Occipital lobe (tissue), 2 donors: ENCODE results near the gene EBI3. TPM values are rescaled to one million over a fixed set of nuclear protein-coding genes. Genes with fewer than 3 reads are reported as not detected.
"Not testable (repeated sequence)": the region's sequence is repeated elsewhere in the genome, so short reads cannot be mapped to it uniquely, and the experiment has no call there.

Experiments
- DNase-seq: peaks from one replicate; lab custom pipeline; 2025; lab: John Stamatoyannopoulos, UW
- total RNA-seq: library from RNA; depleted of rRNA; stranded (reverse); fragments of >200 nt; gene quantifications from one replicate; pipeline ENCODE4 v1.2.3, GENCODE V29; 2014

Gene EBI3
- total RNA-seq, 1 donor from 2014 or later = 0.47 TPM

GRCh38 chr19:4278010-4278409 is 48.7 kb downstream of the EBI3 start:
- no peak for DNase-seq

DNA sequence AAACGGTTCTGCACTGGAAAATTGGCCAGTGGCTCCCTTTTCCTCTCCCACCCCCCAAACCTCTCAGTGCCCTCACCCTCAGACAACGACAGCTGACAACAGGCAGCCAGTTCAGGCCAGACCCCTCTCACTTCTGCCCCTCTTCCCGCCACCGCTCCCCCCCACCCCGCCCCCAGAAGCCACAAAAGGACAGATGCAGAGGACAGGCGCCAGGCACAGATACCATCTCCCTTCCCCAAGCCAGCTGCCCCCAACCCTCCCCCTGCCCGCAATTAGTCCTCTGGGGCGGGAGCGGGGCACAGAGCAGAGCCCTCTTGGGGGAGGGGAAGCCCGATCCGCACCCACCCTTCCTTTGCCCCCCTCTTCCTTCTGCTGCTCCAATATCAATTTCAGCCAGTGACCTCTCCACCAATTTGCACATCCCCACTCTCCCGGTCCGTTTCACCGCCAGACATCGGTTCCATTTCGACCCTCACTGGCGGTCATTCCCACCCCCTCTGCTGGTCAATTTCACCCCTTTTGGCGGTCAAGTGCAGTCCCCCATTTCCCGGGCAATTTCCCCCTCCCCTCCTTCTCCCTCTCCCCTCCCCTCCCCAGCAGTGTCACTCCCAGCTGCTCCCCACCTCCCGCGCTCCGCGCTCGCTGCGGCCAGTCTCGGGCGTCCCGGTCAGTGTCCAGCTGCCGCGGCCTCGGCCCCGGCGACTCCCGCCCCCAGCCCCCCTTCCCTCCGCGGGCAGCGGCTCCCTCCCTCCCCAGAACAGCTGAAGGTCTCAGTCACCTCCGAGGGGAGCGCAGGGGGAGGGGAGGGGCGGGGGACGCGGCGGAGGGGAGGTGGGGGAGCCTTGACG is 49.3 kb downstream of the EBI3 start, which contains the start of gene SHD:
Gene SHD (plus strand): TSS at position 848 of the 848 bp plus-strand sequence. CDS start 798 bp downstream, outside the sequence.
- DNase-seq = no peak

GRCh38 chr19:4279267-4279529 is 49.9 kb downstream of the EBI3 start:
- DNase-seq = no peak

- DNase-seq = no peak
These were observed 50.5 kb downstream of the EBI3 start for GRCh38 chr19:4279530-4280422.

- DNase-seq = no peak
These were observed 55.0 kb downstream of the EBI3 start for GRCh38 chr19:4284176-4284958.

DNA sequence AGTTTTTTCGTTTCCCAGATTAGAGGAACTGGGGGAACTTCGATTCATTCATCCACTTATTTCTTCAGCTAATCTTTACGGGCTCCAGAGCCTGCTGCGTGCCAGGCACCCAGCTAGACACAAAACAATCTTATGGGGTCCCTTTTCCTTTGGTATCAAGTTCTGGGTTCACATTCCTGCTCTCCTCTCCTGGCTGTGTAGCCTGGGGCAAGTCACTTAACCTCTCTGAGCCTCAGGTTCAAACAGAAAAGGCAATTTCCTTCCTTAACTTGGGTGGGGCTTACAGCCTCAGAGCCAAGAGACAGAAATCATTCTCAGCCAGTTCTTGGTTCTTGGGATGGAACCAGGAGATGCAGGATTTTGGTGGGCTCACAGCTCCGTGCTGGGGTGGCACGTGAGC is 55.7 kb downstream of the EBI3 start:
- no peak for DNase-seq

DNA sequence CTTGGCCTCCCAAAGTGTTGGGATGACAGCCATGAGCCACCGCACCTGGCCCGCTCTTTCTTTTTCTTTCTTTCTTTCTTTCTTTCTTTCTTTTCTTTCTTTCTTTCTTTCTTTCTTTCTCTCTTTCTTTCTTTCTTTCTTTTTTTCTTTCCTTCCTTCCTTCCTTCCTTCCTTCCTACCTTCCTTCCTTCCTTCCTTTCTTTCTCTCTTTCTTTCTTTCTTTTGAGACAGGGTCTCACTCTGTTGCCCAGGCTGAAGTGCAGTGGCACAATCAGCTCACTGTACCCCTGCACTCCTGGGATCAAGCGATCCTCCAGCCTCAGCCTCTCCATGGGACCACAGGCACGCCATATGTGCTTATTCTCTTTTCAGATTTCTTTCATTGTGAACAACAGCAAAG is 56.8 kb downstream of the EBI3 start:
- not testable (repeated sequence) for DNase-seq

Other genes with a start within 250 kb of the EBI3 start
- 2,019 TPM for gene EEF2, start 244.1 kb upstream of the EBI3 start, total RNA-seq
- gene PIAS4, start 221.8 kb upstream of the EBI3 start, total RNA-seq = 22.5 TPM
- gene ZBTB7A, start 162.6 kb upstream of the EBI3 start, total RNA-seq = 2.0 TPM
- 61.3 TPM for gene MAP2K2, start 105.4 kb upstream of the EBI3 start, total RNA-seq
- not detected for gene CREB3L3, start 75.9 kb upstream of the EBI3 start, total RNA-seq
- gene SIRT6, start 47.0 kb upstream of the EBI3 start, total RNA-seq = 8.7 TPM
- gene ANKRD24, start 46.8 kb upstream of the EBI3 start, total RNA-seq = 16.4 TPM
- gene YJU2, start 17.6 kb downstream of the EBI3 start, total RNA-seq = 16.2 TPM
- gene SHD, start 49.7 kb downstream of the EBI3 start, total RNA-seq = 0.94 TPM
- gene TMIGD2, start 72.9 kb downstream of the EBI3 start, total RNA-seq = 2.7 TPM
- gene FSD1, start 75.1 kb downstream of the EBI3 start, total RNA-seq = 28.4 TPM
- 2.8 TPM for gene STAP2, start 109.3 kb downstream of the EBI3 start, total RNA-seq
- 11.5 TPM for gene MPND, start 114.0 kb downstream of the EBI3 start, total RNA-seq
- gene SH3GL1, start 171.0 kb downstream of the EBI3 start, total RNA-seq = 15.3 TPM
- 6.2 TPM for gene CHAF1A, start 173.1 kb downstream of the EBI3 start, total RNA-seq
- gene UBXN6, start 228.3 kb downstream of the EBI3 start, total RNA-seq = 54.7 TPM
- 32.8 TPM for gene HDGFL2, start 242.8 kb downstream of the EBI3 start, total RNA-seq